Fibroblast of lung (primary cell): ENCODE results near the gene RETREG2.

Experiments
- CTCF ChIP-seq, 2 donors: IDR thresholded peaks in 1 of 2; conservative IDR thresholded peaks in 1 of 2; 1 replicate in 1 of 2; 2 replicates in 1 of 2; pipeline ENCODE4 v1.5.1; 2011 to 2012; ENCODE audit warnings: low read length in 2 of 2, control low read depth in 1 of 2, inconsistent platforms in 1 of 2, low read depth in 1 of 2, mild to moderate bottlenecking in 1 of 2
- EZH2 ChIP-seq: IDR thresholded peaks from 2 replicates; pipeline ENCODE4 v1.5.1; 2012; ENCODE audit warnings: low read length, control low read depth, mild to moderate bottlenecking; ENCODE audit errors: missing control alignments

- TF ChIP-seq EZH2 (no peak), CTCF (conservative IDR thresholded peaks at IDR 0.05 in 1 of 2, IDR thresholded peaks at IDR 0.05 in 1 of 2; ENCODE audit: low read depth in 1 of 2, low read length in 2 of 2) (no peak)
These were observed 48.5 kb upstream of the RETREG2 start for GRCh38 chr2:219129589-219129988.
